Endothelial cell (in vitro differentiated cells): Measurements from ENCODE around the gene LRRC61. TPM values are rescaled to one million over a fixed set of nuclear protein-coding genes. Genes with fewer than 3 reads are reported as not detected.
"Not testable (repeated sequence)": the region's sequence is repeated elsewhere in the genome, so short reads cannot be mapped to it uniquely, and the experiment has no call there.

Experiments
- DNase-seq: peaks from one replicate; pipeline ENCODE4 v3.0.0; 2021; ENCODE audit warnings: low spot score
- H3K27ac Mint-ChIP-seq: one replicate; pipeline ENCODE4 v1.8.0; 2021; ENCODE audit warnings: mixed read lengths, inconsistent platforms; ENCODE audit not compliant: unreplicated experiment
- H3K27me3 Mint-ChIP-seq: one replicate; pipeline ENCODE4 v1.8.0; 2021; ENCODE audit warnings: mild to moderate bottlenecking, moderate library complexity, mixed read lengths, inconsistent platforms; ENCODE audit not compliant: unreplicated experiment
- H3K36me3 Mint-ChIP-seq: one replicate; pipeline ENCODE4 v1.8.0; 2021; ENCODE audit warnings: mild to moderate bottlenecking, low read depth, mixed read lengths, inconsistent platforms; ENCODE audit not compliant: unreplicated experiment
- H3K4me1 Mint-ChIP-seq: one replicate; pipeline ENCODE4 v1.8.0; 2021; ENCODE audit warnings: mild to moderate bottlenecking, mixed read lengths, inconsistent platforms; ENCODE audit not compliant: unreplicated experiment
- H3K4me3 Mint-ChIP-seq: one replicate; pipeline ENCODE4 v1.8.0; 2021; ENCODE audit warnings: mild to moderate bottlenecking, mixed read lengths, inconsistent platforms; ENCODE audit not compliant: unreplicated experiment
- H3K9me3 Mint-ChIP-seq: one replicate; pipeline ENCODE4 v1.8.0; 2021; ENCODE audit warnings: mixed read lengths, inconsistent platforms; ENCODE audit not compliant: unreplicated experiment
- total RNA-seq: library from RNA; stranded (reverse); fragmentation: NEBNext Ultra II Directional; extraction: Animal tissue kit (Norgen Biotek cat#: 25700); gene quantifications from one replicate; pipeline ENCODE4 v1.2.1, GENCODE V29; 2021; ENCODE audit not compliant: unreplicated experiment

Gene LRRC61
- total RNA-seq, 1 donor from 2014 or later, result 5.1 TPM

GRCh38 chr7:150290317-150290716 is 32.8 kb upstream of the LRRC61 start:
- not testable (repeated sequence) for H3K36me3 Mint-ChIP-seq, H3K4me3 Mint-ChIP-seq, H3K27ac Mint-ChIP-seq, H3K9me3 Mint-ChIP-seq, H3K4me1 Mint-ChIP-seq, DNase-seq, H3K27me3 Mint-ChIP-seq

- not testable (repeated sequence) for H3K9me3 Mint-ChIP-seq, DNase-seq, H3K36me3 Mint-ChIP-seq, H3K27me3 Mint-ChIP-seq, H3K27ac Mint-ChIP-seq, H3K4me3 Mint-ChIP-seq, H3K4me1 Mint-ChIP-seq
Measured at GRCh38 chr7:150295027-150295426, 28.1 kb upstream of the LRRC61 start.

DNA sequence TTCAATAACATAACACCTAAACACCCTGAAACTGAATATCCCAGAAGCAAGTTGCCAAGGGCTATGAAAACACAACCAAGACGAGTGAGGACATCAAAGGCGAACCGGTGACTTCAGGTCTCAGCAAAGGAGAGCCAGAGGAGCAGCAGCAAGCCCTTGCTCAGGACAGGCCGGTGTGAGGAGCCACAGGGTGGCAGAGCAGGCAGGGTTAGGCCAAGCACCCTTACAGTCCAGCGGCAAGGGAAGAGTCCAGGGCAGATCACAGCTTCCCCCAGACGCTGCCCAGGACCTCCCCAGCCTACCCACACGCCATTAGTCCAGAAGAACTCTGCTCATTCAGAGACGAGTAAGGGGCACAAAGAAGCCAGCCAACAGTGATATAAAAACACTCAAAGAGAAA is 27.5 kb upstream of the LRRC61 start:
- not testable (repeated sequence) for H3K36me3 Mint-ChIP-seq, H3K27ac Mint-ChIP-seq, H3K4me1 Mint-ChIP-seq, H3K27me3 Mint-ChIP-seq, H3K4me3 Mint-ChIP-seq, DNase-seq, H3K9me3 Mint-ChIP-seq

DNA sequence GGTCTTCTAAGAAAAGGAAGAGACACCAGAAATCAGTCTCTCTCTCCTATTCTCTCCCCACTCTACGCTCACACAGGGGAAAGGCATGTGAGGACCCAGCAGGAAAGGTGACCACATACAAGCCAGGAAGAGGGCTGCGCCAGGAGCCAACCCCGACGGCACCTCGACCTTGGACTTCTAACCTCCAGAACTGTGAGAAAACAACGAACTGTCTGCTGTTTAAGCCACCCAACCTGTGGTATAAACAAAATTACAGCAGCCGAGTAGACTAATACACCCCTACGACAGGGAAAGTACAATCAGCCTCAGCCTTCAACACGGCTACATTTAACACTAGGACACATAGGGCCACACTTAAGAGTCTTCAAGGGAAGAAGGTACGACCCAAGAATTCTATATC is 26.4 kb upstream of the LRRC61 start:
- H3K27me3 Mint-ChIP-seq, DNase-seq, H3K9me3 Mint-ChIP-seq, H3K27ac Mint-ChIP-seq, H3K4me1 Mint-ChIP-seq, H3K4me3 Mint-ChIP-seq, H3K36me3 Mint-ChIP-seq: not testable (repeated sequence)

GRCh38 chr7:150297978-150298377 is 25.2 kb upstream of the LRRC61 start:
- not testable (repeated sequence) for H3K36me3 Mint-ChIP-seq, H3K4me3 Mint-ChIP-seq

DNA sequence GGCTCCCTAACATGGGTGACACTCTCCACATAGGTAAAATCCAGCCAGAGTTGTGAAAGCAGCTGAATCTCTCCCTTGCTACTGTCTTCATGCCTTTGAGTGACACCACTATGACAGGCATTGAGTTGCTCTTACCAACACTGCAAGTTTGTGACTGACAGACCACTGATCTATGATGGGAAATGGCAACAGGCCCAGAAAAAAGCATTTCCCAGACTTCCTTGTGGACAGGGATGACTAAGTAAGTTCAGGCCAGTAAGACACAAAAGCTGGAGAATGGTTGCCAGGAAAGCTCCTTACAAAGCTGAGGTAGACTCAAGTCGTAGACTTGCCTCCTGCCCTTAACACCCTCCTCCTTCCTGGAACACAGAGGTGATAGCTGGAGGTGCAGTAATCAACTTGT is 20.2 kb upstream of the LRRC61 start:
- not testable (repeated sequence) for H3K4me3 Mint-ChIP-seq, H3K27me3 Mint-ChIP-seq, H3K4me1 Mint-ChIP-seq, H3K36me3 Mint-ChIP-seq, H3K27ac Mint-ChIP-seq, DNase-seq, H3K9me3 Mint-ChIP-seq

More at GRCh38 chr7:150297978-150298377, 25.2 kb upstream of the LRRC61 start:
- H3K9me3 Mint-ChIP-seq, H3K27ac Mint-ChIP-seq, H3K4me1 Mint-ChIP-seq, H3K27me3 Mint-ChIP-seq, DNase-seq: not testable (repeated sequence)

DNA sequence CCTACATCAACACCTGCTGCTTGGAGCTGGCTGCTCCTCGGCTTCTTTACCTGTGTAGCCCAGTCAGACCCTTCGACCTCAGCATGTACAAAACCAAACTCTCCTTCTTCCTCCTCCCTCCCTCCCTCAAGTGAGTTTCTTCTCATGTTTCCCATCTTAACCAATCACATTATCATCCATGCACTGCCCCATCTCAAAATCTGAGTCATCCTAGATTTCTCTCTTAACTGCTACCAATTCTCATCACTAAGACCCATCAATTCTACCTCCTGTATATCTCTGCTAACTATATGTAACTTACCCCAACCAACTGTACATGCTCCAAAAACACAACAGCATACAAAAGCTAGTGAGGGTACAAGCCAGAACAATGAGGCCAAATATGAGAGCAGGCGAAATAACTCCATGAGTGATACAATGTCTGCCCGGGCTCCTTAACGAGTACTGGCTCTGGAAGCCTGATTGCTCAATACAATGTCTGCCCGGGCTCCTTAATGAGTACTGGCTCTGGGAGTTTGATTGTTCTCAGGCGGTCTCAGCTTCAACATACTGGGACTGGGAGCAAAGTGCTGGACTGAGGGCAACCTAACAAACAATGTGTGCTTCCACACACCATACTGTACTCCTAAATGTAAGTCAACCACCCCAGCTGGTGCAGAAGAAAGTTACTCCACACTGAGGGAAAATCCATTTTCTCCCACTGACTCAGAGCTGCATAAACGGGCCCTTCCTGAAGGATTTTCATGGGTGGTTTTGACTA is 18.5 kb upstream of the LRRC61 start:
- not testable (repeated sequence) for DNase-seq, H3K27ac Mint-ChIP-seq, H3K4me1 Mint-ChIP-seq, H3K4me3 Mint-ChIP-seq, H3K36me3 Mint-ChIP-seq, H3K9me3 Mint-ChIP-seq, H3K27me3 Mint-ChIP-seq

DNA sequence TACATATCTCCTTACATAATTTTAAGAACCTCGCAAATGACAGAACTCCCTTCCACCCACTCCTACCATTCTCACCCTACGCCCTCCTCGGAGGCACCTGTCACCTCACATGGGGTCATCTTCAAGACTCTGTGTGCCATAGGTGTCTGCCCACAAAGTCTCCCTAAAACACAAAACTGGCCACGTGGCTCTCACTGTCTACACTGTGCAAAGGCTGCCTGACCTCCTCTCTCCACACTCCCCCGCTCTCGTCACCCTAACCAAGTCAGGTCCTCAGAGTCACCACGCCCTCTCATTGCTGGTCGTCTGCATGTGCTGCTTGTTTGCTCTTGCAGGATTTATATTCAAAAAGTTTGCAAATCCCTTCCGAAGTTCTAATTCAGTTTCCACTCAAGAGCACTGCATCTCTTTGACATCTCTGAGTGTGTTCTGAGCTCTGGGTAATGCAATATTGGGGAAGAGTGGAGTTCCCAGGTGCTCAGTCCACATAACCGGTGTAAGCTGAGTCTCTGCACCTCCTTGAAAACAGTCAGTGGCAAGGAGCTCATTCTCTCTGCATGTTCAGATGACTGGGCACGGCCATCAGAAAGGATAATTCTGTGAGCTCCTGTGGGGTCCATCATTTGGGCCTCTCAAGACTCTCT is 17.8 kb upstream of the LRRC61 start:
- H3K4me3 Mint-ChIP-seq, H3K27ac Mint-ChIP-seq, H3K36me3 Mint-ChIP-seq, H3K27me3 Mint-ChIP-seq, DNase-seq, H3K9me3 Mint-ChIP-seq, H3K4me1 Mint-ChIP-seq: not testable (repeated sequence)

DNA sequence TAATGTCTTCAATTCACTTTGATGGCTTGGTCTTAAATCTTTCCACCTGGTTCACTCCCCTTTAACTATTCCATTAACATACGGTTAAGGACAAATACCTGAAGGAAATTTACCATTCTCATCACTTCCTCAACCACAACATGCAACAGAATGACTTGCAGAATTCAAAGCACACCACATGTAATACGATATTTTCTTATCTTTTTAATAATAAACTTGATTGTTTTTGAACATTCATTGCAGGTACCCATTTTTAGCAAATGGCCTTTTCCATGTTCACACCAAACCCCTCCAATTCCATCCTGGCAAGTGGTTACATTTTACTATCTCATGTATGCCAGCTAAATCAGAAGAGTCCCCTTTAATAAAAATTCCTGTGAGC is 17.3 kb upstream of the LRRC61 start:
- not testable (repeated sequence) for H3K27ac Mint-ChIP-seq

DNA sequence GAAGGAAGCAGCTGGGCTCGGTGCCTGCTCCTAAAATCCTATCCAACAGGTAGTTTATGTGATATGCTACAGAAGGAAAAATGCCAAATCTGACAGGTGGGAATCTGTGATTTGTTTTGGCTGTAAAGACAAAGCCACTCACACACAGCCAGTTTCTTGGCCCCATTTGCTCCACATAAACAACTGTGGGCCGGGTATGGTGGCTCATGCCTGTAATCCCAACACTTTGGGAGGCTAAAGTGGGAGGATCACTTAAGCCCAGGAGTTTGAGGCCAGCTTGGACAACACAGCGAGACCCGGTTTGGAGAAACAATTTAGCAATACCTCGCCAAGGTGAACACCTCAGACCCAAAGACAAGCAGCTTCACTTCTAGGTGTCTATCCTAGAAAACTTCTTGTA is 16.8 kb upstream of the LRRC61 start:
- H3K27me3 Mint-ChIP-seq, DNase-seq, H3K4me3 Mint-ChIP-seq, H3K27ac Mint-ChIP-seq, H3K9me3 Mint-ChIP-seq, H3K36me3 Mint-ChIP-seq, H3K4me1 Mint-ChIP-seq: not testable (repeated sequence)

More for the DNA sequence above, 17.3 kb upstream of the LRRC61 start:
- DNase-seq, H3K4me3 Mint-ChIP-seq, H3K27me3 Mint-ChIP-seq, H3K9me3 Mint-ChIP-seq, H3K36me3 Mint-ChIP-seq, H3K4me1 Mint-ChIP-seq: not testable (repeated sequence)
